HG02938 (cell line): ENCODE measurements around the gene GALNT11.
"Not testable (repeated sequence)": the region's sequence is repeated elsewhere in the genome, so short reads cannot be mapped to it uniquely, and the experiment has no call there.

ENCODE experiments used
- ATAC-seq: cut with Tn5 transposase; IDR thresholded peaks from one replicate; pipeline ENCODE4 v1.9.1; 2021; ENCODE audit warnings: mild to moderate bottlenecking, moderate library complexity; ENCODE audit not compliant: unreplicated experiment

GALNT11 gene

DNA sequence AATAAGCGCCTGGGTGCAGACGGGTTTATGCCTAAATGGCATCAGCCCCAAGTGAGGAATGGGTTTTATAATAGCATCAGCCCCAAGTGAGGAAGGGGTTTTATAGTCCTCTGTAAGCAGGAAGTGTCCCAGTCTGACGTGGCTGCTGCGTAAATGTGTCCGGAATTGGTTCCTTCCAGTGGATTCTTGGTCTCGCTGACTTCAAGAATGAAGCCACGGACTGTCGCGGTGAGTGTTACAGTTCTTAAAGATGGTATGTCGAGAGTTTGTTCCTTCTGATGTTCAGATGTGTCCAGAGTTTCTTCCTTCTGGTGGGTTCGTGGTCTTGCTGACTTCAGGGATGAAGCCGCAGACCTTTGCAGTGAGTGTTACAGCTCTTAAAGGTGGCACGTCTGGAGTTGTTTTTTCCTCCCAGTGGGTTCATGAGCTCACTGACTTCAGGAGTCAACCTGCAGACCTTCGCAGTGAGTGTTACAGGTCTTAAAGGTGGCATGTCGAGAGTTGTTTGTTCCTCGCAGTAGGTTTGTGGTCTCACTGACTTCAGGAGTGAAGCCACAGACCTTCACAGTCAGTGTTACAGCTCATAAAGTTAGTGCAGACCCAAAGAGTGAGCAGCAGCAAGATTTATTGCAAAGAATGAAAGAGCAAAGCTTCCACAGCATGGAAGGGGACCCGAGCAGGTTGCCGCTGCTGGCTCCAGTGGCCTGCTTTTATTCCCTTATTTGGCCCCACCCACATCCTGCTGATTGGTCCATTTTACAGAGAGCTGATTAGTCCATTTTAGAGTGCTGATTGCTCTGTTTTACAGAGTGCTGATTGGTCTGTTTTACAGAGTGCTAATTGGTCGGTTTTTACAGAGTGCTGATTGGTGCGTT lies 2.3 kb downstream of the GALNT11 start:
- ATAC-seq = not testable (repeated sequence)

DNA sequence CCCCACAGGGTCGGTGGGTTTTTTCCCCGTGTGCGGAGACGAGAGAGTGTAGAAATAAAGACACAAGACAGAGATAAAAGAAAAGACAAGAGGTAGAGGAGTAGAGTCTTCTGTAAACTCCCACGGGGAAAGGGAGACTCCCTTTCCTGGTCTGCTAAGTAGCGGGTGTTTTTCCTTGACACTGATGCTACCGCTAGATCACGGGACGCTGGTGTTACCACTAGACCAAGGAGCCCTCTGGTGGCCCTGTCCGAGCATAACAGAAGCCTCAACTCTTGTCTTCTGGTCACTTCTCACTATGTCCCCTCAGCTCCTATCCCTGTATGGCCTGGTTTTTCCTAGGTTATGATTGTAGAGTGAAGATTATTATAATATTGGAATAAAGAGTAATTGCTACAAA lies 4.6 kb downstream of the GALNT11 start:
- not testable (repeated sequence) for ATAC-seq

DNA sequence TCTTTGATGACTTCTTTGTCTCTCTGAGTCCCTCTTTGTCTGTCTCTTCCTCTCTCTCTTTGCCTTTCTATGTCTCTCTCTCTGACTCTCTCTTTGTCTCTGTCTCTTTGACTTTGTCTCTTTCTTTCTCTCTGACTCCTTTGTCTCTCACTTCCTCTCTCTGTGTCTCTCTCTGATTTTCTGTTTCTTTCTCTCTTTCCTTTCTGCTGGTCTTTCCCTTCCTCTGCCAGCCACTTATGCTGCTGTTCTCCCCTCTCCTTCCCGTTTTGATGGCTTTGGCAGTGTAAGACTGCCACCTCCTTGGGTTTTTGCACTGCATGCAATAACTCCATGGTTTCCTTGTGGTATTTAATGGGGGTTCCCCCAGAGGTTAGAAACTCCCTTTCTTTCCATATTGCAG lies 5.2 kb downstream of the GALNT11 start:
- ATAC-seq = not testable (repeated sequence)

DNA sequence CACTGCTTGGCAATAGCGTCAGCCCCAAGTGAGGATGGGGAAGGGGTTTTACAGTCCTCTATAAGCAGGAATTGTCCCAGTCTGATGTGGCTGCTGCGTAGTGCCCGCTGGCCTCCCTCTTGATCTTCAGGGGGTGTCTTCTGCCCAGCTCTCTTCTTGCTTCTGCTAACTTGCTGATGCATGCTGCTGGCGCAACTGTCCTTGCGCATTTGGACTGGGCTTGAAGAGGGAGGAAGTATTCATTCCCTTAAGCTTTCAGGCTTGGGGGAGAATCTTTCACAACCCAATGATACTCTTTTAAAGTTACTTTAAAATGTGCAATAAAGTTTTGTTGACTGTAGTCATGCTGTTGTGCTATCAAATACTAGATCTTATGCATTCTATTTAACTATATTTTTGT lies 10.3 kb downstream of the GALNT11 start:
- no peak for ATAC-seq

DNA sequence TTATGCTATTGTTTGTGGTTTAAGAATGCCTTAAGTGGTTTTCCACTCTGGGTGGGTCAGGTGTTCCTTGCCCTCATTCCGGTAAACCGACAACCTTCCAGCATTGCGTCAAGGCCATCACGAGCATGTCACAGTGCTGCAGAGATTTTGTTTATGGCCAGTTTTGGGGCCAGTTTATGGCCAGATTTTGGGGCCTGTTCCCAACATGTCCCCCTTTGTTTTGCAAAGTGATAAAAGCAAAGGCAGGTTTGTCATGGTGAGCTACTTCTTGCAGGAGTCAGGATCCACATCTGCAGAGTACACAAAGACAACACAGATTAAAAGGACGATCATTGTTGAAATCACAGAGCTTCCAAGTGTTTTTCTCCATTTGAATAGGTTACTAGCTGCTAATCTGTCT lies 12.9 kb downstream of the GALNT11 start:
- ATAC-seq = not testable (repeated sequence)

DNA sequence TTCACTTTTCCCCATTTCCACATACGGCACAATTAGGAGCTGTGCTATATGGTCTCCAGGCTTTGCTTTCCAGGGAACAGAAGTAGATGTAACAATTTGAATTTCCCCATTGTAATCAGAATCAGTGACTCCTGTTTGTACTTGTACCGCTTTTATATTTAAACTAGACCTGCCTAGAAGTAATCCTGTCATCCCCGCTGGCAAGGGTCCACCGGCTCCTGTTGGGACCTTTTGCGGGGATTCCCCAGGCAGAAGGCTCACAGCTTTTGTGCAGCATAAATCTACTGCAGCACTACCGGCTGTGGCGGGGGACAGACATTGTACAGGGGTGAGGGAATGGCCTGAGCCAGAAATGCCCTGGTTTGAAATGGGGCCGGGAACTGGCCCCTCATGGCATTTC lies 17.6 kb downstream of the GALNT11 start:
- ATAC-seq = not testable (repeated sequence)

DNA sequence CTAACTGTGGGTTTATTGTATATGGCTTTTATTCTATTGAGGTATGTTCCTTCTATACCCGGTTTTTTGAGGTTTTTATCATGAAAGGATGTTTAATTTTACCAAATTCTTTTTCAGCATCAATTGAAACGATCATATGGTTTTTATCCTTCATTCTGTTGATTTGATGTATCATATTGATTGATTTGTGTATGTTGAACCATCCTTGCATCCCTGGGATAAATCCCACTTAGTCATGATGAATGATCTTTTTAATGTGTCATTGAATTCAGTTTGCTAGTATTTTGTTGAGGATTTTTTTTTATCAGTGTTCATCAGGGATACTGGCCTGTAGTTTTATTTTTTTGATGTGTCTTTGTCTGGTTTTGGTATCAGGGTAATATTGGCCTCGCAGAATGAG lies 19.4 kb downstream of the GALNT11 start:
- not testable (repeated sequence) for ATAC-seq

DNA sequence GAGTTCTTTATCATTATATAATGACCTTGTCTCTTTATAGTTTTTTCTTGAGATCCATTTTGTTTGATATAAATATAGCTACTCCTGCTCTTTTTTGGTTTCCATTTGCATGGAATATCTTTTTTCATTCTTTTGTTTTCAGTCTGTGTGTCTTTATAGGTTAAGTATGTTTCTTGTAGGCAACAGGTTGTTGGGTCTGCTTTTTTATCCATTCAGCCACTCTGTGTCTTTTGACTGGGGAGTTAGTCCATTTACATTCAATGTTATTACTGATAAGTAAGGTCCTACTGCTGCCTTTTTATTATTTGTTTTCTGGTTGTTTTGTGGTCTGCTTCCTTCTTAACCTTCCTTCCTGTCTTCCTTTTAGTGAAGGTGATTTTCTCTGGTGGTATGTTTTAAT lies 21.1 kb downstream of the GALNT11 start:
- ATAC-seq = no peak

DNA sequence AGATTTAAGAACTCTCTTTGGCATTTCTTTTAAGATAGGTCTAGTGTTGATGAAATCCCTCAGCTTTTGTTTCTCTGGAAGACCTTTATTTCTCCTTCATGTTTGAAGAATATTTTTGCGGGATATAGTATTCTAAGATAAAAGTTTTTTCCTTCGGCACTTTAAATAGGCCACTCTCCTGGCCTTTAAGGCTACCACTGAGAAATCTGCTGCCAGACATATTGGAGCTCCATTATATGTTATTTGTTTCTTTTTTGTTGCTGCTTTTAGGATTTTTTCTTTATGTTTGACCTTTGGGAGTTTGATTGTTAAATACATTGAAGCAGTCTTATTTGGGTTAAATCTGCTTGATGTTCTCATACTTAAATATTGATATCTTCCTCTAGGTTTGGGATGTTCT lies 22.6 kb downstream of the GALNT11 start:
- no peak for ATAC-seq

DNA sequence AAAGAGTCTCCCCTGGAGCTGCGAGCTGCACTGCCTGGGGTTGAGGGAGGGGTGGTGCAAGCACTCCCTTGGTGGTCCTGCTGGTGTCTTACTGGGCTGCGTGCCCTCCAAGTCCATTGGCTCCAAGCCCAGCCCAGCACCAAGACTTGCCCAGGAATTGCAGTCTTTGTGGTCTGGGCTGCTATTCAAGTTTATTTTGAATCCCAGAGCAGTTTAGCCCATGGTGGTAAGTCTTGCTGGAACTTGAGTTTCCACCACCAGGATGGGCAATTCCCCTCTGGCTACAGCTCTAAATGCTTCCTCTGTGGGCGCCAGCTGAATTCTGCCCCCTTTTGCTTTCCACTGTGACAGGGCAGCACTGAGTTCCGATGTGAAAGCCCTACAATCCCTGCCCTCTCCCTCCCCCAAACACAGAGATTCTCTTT lies 25.1 kb downstream of the GALNT11 start:
- no peak for ATAC-seq

DNA sequence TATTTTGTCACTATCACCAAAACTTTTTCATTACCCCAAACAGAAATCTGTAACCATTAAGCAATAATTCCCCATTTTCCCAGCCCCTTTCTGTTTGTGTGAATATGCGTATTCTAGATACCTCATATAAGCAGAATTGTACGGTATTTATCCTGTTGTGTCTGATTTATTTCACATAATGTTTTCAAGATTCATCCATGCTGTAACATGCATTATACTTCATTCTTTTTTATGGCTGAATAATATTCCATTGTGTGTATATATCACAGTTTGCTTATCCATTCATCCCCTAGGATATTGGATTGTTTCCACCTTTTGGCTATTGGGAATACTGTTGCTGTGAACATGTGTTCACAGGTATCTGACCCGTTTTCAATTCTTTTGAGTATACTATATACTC lies 26.5 kb downstream of the GALNT11 start:
- ATAC-seq = no peak

DNA sequence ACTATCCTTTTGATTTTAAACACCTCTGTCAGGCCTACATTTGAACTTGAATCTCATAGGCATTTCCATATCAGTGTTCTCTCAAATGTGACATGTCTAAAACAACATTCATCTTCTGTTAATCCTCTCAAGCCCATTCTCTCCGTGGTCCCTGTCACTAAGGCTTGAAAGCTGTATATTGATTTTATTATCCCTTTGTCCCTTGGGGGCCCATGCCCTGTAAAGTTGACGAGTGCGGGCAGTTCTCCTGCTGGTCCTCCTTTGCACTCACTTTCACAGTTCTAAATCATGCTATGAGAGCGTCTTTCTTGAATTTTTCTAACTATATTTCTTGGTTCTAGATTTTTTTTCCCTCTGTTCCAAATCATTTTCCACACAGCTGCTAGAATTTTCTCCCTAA lies 27.3 kb downstream of the GALNT11 start:
- no peak for ATAC-seq

DNA sequence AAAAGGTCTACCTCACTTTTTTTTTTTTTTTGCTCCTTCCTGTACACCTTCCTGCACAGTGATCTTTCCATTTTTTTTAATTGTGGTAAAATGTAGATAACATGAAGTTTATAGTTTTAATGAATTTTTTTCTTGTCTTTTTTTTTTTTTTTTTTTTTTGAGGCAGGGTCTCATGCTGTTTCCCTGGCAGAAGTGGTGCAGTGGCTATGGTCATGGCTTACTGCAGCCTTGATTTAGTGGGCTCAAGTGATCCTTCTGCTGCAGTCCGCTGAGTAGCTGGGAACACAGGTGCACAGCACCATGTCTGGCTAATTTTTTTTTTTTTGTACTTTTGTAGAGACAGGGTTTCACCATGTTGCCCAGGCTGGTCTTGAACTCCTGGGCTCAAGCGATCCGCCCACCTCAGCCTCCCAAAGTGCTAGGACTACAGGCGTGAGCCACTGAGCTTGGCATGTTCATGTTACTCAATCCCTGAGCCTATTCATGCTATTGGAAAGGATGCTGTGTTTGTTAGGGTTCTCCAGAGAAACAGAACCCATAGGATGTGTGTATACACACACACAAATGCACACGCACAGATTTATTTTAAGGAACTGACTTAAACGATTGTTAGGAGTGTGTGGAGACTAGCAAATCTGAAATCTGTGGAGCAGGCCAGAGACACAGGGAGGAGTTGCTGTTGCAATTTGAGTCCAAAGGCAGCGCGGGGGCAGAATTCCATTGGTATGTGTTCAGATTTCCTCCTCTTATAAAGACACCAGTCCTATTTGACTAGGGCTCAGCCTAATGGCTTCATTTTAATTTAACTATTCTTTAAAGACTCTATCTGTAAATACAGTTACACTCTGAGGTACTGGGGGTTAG lies 29.1 kb downstream of the GALNT11 start:
- ATAC-seq = no peak

DNA sequence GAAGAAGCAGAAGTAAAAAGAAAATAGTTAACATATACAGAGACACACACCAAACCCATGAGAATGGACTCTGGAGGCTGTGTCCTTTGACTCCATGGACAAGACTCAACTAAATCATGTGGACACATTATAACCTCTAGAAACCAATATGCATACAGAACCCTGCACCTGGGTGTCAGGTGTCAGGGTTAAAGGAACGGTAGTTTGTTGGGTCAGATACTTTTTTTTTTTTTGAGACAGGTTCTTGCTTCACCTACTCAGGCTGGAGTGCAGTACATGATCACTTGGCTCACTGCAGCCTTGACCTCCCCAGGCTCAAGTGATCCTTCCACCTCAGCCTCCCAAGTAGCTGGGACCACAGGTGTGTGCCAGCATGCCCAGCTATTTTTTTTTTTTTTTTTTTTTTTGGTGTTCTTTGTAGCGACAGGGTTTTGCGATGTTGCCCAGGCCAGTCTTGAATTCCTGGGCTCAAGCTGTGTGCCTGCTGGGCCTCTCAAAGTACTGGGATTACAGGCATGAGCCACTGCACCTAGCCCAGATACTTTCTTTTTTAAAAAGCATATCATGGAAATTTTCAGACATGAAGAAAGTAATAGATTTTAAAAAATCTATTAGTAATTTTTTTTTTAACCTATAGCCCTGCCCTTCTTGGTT lies 31.3 kb downstream of the GALNT11 start:
- no peak for ATAC-seq

DNA sequence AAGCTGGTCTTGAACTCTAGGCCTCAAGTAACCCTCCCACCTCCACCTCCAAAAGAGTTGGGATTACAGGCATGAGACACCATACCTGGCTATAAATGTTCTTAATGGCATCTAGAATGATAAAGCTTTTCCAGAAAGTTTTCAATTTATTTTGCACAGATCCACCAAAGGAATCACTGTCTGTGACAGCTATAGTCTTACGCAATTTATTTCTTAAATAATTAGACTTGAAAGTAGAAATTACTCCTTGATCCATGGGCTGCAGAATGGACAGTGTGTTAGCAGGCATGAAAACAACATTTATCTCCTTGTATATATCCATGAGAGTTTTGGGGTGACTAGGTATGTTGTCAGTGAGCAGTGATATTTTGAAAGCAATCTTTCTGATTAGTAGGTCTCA lies 33.8 kb downstream of the GALNT11 start:
- no peak for ATAC-seq

DNA sequence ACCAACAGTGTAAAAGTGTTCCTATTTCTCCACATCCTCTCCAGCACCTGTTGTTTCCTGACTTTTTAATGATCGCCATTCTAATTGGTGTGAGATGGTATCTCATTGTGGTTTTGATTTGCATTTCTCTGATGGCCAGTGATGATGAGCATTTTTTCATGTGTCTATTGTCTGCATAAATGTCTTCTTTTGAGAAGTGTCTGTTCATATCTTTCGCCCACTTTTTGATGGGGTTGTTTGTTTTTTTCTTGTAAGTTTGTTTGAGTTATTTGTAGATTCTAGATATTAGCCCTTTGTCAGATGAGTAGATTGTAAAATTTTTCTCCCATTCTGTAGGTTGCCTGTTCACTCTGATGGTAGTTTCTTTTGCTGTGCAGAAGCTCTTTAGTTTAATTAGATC lies 35.6 kb downstream of the GALNT11 start:
- ATAC-seq = not testable (repeated sequence)

DNA sequence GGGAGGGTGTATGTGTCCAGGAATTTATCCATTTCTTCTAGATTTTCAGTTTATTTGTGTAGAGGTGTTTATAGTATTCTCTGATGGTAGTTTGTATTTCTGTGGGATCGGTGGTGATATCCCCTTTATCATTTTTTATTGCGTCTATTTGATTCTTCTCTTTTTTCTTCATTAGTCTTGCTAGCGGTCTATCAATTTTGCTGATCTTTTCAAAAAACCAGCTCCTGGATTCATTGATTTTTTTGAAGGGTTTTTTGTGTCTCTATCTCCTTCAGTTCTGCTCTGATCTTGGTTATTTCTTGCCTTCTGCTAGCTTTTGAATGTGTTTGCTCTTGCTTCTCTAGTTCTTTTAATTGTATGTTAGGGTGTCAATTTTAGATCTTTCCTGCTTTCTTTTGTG lies 37.7 kb downstream of the GALNT11 start:
- not testable (repeated sequence) for ATAC-seq

DNA sequence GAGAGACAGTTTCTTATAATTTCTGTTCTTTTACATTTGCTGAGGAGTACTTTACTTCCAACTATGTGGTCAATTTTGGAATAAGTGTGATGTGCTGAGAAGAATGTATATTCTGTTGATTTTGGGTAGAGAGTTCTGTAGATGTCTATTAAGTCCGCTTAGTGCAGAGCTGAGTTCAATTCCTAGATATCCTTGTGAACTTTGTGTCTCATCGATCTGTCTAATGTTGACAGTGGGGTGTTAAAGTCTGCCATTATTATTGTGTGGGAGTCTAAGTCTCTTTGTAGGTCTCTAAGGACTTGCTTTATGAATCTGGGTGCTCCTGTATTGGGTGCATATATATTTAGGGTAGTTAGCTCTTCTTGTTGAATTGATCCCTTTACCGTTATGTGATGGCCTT lies 38.3 kb downstream of the GALNT11 start:
- not testable (repeated sequence) for ATAC-seq

DNA sequence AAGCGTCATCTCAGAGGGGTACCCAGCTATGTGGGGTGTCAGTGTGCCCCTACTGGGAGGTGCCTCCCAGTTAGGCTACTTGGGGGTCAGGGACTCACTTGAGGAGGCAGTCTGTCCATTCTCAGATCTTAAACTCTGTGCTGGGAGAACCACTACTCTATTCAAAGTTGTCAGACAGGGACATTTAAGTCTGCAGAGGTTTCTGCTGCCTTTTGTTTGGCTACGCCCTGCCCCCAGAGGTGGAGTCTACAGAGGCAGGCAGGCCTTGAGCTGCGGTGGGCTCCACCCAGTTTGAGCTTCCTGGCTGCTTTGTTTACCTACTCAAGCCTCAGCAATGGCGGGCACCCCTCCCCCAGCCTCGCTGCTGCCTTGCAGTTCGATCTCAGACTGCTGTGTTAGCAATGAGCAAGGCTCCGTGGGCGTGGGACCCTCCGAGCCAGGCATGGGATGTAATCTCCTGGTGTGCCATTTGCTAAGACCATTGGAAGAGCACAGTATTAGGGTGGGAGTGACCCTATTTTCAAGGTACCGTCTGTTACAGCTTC lies 40.4 kb downstream of the GALNT11 start:
- ATAC-seq = not testable (repeated sequence)

DNA sequence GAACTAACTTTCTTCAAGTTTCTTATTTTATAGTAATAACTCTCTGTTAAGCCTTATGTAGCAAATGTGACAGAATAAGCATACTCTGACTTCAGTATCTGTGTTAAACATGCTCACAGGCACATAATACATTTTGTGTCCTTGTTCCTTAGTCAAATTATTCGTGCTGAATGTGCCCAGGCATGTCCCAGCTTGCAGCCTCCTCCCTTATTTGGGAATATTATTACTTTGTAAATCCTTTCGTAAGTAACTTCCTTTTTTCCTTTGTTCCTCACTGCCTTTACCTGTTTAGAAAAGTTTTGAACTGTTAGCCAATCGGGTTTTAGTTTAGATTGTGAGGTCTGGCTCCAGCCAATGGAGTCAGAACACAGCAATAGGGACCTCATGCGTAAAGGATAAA lies 46.9 kb downstream of the GALNT11 start:
- ATAC-seq = no peak

DNA sequence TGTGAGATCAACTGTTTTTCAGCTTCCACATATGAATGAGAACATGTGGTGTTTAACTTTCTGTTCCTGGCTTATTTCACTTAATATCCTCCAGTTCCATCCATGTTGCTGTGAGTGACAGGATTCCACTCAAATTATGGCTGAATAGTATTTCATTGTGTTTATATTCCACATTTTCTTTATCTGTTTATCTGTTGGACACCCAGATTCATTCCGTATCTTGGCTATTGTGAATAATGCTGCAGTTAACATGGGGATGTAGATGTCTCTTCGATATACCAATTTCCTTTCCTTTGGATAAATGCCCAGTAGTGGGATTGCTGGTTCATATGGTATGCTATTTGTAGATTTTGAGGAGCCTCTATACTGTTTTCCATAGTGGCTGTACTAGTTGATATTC lies 47.9 kb downstream of the GALNT11 start:
- no peak for ATAC-seq
